ENCODE data around the gene GABRE.
"Not testable (repeated sequence)": the region's sequence is repeated elsewhere in the genome, so short reads cannot be mapped to it uniquely, and the experiment has no call there.

Gene GABRE

DNA sequence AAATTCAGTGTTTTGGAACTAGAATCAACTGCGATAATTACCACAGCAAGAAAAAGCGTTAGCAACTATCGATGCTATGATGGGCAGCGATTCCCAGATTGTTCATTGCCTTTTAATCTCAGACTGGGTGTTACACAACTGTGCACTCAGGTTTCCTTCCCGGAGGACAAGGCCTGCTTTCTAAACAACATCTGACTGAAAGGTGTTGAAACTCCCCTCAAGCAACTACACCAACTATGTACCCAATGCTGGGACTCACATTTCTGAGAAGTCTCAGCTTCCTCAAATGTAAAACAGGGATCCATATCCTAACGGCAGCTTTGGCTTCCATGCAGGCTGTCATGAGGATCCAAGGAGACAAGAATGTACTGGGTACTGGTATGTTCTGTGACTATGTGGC, 8.2 kb downstream of the GABRE start:
- DNase-seq, result no peak

DNA sequence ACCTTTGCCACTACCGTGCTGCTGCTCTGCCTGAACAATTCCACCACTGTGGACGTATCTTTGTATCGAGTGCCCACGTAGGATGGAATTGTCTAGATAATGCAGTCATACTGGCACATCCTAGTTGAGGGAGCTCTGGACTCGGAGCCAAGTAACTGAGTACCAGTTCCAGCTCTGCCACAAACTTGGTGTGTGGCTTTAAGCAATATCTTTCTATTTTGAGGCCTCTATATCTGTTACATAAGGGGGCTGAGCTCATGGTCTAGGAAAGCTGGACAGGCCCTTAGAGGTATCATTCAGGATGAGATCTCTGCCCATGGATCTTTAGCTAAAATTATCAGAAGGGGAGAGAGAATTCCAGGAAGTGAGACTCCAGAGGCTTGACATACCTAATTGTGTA, 12.4 kb downstream of the GABRE start:
- DNase-seq, result no peak

DNA sequence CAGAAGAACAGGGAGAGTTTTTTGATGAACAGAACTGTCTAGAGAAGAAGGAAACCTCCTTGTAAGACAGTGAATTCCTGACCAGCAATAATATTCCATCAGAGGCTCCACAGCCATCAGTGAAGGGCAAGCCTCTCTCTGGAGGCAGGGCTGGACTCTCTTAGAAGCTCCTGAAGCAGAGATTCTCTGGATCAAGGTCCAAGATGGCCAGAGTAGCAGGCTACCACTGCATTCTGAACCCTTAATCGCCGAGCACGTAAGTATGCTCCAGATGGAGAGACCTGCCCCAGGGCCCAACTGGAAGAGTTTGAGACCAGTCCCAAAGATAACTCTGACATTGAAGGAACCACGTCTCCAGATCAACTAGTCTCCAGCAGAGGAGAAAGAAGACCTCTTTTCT, 16.4 kb downstream of the GABRE start:
- DNase-seq, result no peak

DNA sequence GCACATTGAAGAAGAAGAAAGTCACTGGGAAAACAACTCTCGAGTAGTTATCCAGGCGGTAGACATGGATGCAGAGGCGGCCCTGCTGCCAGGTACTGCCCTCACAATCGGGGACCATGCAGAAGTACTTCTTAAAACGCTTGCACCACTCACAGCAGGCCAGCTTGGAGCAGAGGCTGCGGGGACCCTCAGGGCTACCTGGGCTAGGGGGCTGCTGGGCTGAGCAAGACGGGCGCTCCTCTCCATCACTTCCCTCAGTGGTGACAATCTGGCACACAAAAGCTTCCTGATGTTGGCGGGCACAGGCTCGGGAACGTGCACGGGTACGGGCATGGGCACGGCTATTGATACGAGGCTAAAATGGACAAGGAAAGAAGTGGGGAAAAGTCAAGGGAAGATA, 19.7 kb downstream of the GABRE start:
- no peak for DNase-seq

DNA sequence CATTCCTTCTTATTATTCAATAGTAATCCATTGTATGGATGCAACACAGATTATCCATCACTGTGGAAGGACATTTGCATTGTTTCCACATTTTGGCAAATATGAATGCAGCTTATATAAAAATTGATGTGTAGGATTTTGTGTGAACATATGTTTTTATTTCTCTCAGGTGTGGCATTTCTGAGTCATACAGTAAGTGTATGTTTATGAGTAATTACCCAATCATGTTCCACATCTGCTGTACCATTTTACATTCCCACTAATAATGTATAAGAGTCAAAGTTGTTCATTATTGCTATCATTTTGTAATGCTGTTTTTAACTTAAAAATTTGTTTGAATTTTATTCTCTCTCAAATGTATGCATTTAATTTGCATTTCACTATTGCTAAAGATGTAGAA, 36.3 kb downstream of the GABRE start:
- DNase-seq, result no peak

DNA sequence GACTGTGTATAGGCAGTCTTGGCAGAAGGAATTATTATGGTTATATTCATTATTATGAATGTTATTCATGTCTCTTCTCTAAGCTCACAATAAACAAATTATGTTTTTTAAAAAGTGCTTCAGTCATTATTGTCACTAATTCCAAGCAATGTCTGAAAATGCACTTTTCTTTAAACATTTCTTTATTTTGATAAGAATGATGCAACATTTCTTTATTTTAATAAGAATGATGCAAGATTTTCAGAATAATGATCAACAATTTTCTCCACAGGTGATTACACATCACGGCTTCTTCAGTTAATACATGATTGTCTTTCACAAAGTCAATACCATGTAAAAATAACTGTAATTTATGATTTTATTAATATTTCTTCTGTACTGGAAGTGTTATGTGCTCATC, 39.1 kb downstream of the GABRE start:
- DNase-seq, result no peak

DNA sequence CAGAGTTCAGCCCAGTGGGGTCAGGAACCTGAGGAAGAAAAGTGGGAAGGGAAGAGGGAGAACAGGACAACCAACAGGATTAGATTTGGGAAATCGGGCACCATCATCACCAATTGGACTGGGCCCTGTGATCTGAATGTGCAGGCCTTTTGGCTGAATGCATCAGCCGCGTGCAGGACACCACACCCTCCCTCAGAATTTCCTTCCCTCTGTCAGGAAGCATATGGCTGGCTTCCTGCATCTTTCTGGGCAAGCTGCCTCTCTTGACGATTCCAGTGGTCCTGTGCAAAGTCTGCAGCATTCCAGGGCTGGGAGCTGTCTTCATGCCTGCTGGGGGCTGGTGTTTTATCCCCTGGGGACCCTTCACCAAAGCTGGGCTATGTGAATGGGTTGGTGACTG, 45.4 kb downstream of the GABRE start:
- no peak for DNase-seq

DNA sequence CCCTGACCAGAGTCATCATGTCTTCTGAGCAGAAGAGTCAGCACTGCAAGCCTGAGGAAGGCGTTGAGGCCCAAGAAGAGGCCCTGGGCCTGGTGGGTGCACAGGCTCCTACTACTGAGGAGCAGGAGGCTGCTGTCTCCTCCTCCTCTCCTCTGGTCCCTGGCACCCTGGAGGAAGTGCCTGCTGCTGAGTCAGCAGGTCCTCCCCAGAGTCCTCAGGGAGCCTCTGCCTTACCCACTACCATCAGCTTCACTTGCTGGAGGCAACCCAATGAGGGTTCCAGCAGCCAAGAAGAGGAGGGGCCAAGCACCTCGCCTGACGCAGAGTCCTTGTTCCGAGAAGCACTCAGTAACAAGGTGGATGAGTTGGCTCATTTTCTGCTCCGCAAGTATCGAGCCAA, 50.8 kb downstream of the GABRE start:
- DNase-seq, result no peak

DNA sequence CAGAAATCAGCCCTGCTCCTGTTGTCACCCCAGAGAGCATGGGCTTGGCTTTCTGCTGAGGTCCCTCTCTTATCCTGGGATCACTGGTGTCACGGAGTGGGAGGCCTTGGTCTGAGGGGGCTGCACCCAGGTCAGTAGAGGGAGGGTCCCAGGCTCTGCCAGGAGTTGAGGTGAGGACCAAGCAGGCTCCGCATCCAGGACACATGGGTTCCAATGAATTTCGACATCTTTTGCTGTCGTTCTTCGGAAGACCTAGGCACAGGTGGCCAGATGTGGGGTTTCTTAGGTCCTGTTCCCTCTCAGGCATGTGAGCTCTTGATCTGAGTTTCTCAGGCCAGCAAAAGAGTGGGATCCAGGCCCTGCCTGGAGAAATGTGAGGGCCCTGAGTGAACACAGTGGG, 51.8 kb downstream of the GABRE start:
- no peak for DNase-seq

DNA sequence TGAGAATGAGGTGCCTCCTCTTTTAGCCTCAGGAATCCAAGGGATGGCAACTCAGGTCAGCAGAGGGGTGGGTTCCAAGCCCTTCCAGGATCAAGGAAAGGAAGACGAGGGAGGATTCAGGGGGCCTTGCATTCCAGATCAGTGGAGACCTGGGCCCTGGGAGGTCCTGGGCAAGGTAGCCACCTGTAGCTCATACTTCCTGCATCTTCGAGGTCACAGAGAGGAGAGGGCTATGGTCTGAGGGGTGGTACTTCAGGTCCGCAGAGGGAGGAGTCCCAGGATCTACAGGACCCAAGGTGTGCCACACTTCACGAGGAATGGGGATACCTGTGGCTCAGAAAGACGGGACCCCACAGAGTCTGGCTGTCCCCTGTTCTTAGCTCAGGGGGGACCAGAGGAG, 52.6 kb downstream of the GABRE start:
- no peak for DNase-seq

DNA sequence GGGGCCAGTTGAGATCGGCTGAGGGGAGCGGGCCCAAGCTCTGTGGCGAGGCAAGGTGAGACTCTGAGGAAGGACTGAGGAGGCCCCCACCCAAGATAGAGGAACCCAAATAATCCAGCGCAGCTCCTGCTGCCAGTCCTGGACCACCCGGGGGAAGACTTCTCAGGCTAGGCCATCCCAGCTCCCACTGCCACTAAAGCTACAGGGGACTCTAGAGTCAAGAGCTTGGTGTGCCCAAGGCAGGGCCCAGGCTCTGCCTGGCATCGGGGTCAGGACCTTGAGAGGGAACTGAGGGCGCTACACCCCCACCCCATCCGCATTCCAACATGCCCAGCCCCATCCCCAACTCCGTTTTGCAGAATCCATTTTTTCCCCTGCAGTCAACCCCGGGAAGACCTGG, 53.2 kb downstream of the GABRE start:
- no peak for DNase-seq

DNA sequence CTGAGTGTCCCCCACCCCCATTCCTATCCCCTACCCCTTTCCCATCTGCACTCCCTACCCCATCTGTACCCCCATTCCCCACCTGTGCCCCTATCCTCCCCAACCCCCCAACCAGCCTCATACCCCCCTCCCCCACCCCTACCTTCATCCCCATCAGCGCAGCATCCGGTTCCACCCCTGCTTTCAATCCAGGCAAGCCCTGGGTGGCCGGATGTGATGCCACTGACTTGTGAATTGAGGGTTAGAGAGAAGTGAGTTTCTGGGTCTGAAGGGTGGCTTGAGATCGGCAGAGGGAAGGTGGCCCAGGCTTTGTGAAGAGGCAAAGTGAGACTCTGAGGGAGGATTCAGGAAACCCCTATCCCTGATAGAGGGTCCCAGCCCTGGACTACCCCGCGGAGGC, 53.9 kb downstream of the GABRE start:
- DNase-seq, result no peak

DNA sequence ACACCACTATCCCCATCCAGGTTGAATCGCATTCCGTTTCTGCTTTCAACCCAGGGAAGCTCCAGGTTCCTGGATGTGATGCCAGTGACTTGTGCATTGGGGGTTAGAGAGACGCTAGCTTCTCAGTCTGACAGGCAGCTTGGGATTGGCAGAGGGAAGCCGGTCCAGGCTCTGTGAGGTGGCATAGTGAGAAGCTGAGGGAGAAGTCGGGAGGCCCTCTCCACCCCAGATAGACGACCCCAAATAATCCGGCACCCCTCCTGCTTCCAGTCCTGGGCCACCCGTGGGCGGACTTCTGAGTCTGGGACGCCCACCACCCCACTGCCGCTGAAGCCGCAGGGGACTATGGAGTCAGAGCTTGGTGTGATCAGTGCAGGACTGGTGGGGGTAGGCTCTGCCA, 54.4 kb downstream of the GABRE start:
- no peak for DNase-seq

DNA sequence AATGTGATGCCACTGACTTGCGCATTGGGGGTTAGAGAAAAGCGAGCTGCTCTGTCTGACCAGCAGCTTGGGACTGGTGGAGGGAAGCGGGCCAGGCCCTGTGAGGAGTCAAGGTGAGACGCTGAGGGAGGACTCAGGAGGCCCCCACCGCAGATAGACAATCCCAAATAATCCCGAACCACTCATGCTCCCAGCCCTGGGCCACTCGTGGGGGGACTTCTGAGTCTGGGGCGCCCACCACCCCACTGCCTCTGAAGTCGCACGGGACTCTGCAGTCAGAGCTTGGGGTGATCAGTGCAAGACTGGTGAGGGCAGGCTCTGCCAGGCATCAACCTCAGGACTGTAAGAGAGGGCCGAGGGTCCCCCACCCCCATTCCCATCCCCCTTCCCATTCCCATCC, 54.9 kb downstream of the GABRE start:
- DNase-seq, result no peak

DNA sequence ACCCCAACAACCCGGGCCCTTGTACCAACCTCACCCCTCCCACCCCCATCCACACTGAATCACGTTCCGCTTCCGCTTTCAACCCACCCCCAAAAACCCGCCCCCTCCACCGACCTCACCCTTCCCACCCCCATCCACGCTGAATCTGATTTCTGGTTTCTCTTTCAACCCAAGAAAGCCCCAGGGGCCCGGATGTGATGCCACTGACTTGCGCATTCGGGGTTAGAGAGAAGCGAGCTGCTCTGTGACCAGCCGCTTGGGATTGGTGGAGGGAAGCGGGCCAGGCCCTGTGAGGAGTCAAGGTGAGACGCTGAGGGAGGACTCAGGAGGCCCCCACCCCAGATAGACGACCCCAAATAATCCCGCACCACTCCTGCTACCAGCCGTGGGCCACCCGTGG, 55.7 kb downstream of the GABRE start:
- DNase-seq, result not testable (repeated sequence)

DNA sequence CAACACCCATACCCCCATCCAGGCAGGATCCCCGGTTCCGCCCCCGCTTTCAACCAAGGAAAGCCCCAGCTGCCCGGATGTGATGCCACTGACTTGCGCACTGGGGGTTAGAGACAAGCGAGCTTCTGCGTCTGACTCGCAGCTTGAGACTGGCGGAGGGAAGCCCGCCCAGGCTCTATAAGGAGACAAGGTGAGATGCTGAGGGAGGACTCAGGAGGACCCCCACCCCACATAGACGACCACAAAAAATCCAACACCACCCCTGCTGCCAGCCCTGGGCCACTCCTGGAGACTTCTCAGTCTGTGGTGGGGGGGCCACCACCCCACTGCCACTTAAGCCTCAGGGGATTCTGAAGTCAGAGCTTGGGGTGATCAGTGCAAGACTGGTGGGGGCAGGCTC, 61.7 kb downstream of the GABRE start, which contains the start of gene MAGEA4:
MAGEA4 (plus strand) TSS at position 110 of the 400 bp plus-strand sequence. CDS start 10,776 bp downstream, outside the sequence.
- DNase-seq, result no peak

DNA sequence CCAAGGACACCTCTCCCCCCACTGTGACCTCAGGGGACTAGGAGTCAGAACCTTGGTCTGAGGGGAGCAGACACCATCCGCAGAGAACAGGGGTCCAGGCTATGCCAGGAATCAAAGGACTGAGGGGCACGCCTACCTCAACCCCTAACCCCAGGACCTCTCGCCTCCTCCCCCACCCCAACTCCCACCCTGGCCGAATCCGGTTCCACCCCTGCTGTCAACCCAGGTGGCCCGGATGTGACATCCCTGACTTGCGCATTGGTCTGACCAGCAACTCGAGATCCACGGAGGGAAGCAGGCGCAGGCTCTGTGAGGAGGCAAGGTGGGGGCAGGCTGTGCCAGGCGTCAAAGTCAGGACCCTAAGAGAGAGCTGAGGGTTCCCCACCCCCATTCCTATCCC, 62.3 kb downstream of the GABRE start:
- no peak for DNase-seq

DNA sequence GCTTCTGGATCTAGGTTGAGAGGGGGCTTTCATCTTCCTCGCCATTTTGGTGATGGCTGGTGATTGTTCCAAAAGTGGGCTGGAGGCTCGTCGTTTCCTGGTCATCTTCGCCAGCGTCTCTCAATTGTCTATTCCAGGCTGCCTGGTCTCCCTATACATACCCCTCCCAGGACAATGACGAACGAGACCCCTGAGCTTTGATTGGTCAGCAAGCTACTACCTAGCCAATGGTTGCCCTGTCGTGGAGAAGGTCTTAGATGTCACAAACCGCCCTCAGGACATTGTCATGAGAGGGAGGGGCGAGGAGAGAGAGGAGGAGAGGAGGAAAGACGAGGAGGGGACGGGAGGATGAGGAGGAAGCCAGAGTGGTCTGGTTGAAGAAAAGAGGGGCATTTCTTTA, 69.5 kb downstream of the GABRE start:
- DNase-seq, result no peak

All from NCI-H1694 treated with DMSO at 0.1 percent for 48 hours (cell line).